HG02798 (cell line): ENCODE data around the gene EPM2AIP1.
"Not testable (repeated sequence)": the region's sequence is repeated elsewhere in the genome, so short reads cannot be mapped to it uniquely, and the experiment has no call there.

Experiments
- ATAC-seq: cut with Tn5 transposase; IDR thresholded peaks from one replicate; pipeline ENCODE4 v1.9.1; 2021; ENCODE audit warnings: mild to moderate bottlenecking; ENCODE audit not compliant: unreplicated experiment, poor library complexity

The EPM2AIP1 gene

GRCh38 chr3:36956155-36956554 lies 36.8 kb downstream of the EPM2AIP1 start:
- no peak for ATAC-seq

GRCh38 chr3:36954452-36955134 lies 38.3 kb downstream of the EPM2AIP1 start:
- ATAC-seq, result no peak

- ATAC-seq, result not testable (repeated sequence)
These were observed 45.1 kb downstream of the EPM2AIP1 start for GRCh38 chr3:36947814-36948213.

- ATAC-seq, result no peak
These were observed 47.5 kb downstream of the EPM2AIP1 start for GRCh38 chr3:36945333-36945980.

- ATAC-seq, result peak; percentile 68
These were observed 48.2 kb downstream of the EPM2AIP1 start, which contains the start of gene TRANK1 for GRCh38 chr3:36944641-36945270. Gene TRANK1, minus strand, starts transcription at chr3:36945054. Its CDS starts 245 bp downstream, at chr3:36944809.

- peak; percentile 57 for ATAC-seq
These were observed 48.8 kb downstream of the EPM2AIP1 start for GRCh38 chr3:36944012-36944640.

- ATAC-seq, result no peak
These were observed 49.3 kb downstream of the EPM2AIP1 start for GRCh38 chr3:36943601-36944000.

- ATAC-seq, result no peak
These were observed 50.2 kb downstream of the EPM2AIP1 start for GRCh38 chr3:36942638-36943248.

- no peak for ATAC-seq
These were observed 51.3 kb downstream of the EPM2AIP1 start for GRCh38 chr3:36941658-36942057.

GRCh38 chr3:36941162-36941561 lies 51.8 kb downstream of the EPM2AIP1 start:
- ATAC-seq, result no peak

- ATAC-seq, result no peak
These were observed 55.4 kb downstream of the EPM2AIP1 start for GRCh38 chr3:36937492-36937891.
